ENCODE measurements around the gene HNRNPUL2. TPM values are rescaled to one million over a fixed set of nuclear protein-coding genes. Genes with fewer than 3 reads are reported as not detected.
A peak's percentile ranks its signal among the peaks of the same experiment; 100 is the strongest.

Gene HNRNPUL2
- total and polyA plus RNA-seq, 9 donors: 11.0 to 81.2 (median 41.2) TPM

DNA sequence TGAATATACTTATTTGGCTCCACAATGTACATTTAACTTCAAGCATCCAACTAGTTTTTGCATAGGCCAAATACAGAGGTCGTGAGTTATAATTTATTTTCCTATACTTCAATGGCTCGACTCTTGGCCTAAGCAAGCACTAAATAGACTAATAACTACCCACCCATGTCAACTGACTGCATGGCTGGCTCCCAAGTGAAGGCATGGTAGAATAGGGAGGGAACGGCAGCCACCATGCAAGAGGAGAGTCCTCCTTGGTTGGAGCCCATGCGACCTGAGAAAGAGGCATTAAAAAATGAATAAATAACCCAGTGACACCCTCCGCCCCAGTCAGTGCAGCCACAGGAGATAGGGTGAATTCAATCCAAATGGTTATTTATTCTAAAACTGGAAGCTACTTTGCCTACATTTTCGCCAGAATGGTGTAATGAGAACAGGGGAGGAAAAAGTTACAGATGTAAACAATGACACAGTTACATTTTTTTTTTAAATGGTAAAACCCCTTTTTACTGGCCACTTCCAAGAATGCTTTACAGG, 14.9 kb downstream of the HNRNPUL2 start:
- Histone ChIP-seq H3K36me3 (no peaks in the 10 kb centered on the region), H3K9me3 (no peaks in the 10 kb centered on the region), H3K4me3 (no peak overlapping the region), H3K27ac (no peak overlapping the region), H3K27me3 (no peaks in the 10 kb centered on the region), H3K4me1 (ENCODE audit: insufficient read depth) (peaks cover 8% of the 10 kb centered on the region)
- WGBS, 3 donors: 55 to 69% (median 65%) methylated on average over 6 of the region's 6 CpGs
- intact Hi-C loops (cut with DNase I): no loop called here
- DNase-seq: peak in 1 of 5 donors; percentile 11
- TF ChIP-seq EP300 (IDR thresholded peaks at IDR 0.05): no peak

- H3K4me1 ChIP-seq (ENCODE audit: insufficient read depth): peaks cover 18% of the 10 kb centered on the region
- H3K9me3 ChIP-seq: no peaks in the 10 kb centered on the region
- no peaks in the 10 kb centered on the region for H3K36me3 ChIP-seq
- intact Hi-C loops (cut with DNase I): no loop called here
- peak overlapping the region; percentile 76 to 81 for H3K27ac ChIP-seq
- TF ChIP-seq POLR2A (IDR thresholded peaks at IDR 0.05): no peak
- no peak for TF ChIP-seq CTCF (IDR thresholded peaks at IDR 0.05)
- TF ChIP-seq EP300 (IDR thresholded peaks at IDR 0.05): no peak
- 51 to 59% (median 55%) methylated on average over 7 of the region's 7 CpGs for WGBS, 3 donors
- H3K4me3 ChIP-seq: peak overlapping the region; percentile 67
- DNase-seq: no peak
- H3K27me3 ChIP-seq: no peaks in the 10 kb centered on the region
These were observed 17.3 kb downstream of the HNRNPUL2 start for GRCh38 chr11:62710001-62710345.

DNA sequence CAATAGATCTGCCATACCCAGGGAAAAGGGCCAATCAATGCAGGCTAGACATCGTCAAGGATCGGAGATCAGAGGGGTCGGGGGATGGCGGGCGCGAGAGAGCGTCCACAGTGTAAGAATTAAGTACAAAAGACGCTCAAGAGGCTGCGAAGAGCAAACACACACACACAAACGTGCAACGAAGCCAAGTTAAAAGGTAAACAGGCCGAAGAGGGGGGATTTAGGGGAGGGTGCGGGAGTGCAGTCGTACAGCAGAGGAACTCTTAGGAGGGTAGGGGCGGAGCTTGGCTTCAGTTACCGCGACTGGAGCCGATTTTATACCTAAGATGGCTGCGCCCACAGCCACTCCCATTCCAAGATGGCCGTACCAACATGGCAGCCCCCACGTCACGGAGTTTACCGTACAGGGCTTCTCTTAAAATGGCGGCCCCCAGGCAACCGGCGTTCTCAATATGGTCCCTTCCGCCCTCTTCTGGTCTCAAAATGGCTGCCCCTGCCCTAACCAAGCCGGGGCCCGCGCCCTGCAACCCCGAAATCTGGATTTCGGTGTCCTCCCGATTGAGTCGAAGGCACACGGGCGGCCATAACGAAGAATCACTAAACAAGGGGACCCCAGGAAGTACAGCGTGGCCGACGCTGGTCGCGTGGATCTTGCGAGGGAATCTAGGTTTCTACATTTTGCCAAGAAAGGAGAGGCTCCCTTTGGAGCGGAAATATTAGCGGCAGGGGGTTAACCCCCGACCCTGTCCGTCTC, 17.8 kb downstream of the HNRNPUL2 start:
- Histone ChIP-seq H3K4me3 (peak overlapping the region; percentile 67), H3K27ac (peak overlapping the region; percentile 76 to 81), H3K9me3 (no peaks in the 10 kb centered on the region), H3K27me3 (no peaks in the 10 kb centered on the region), H3K36me3 (no peaks in the 10 kb centered on the region), H3K4me1 (ENCODE audit: insufficient read depth) (peaks cover 18% of the 10 kb centered on the region)
- TF ChIP-seq POLR2A (IDR thresholded peaks at IDR 0.05): peak; percentile 68
- TF ChIP-seq CTCF (IDR thresholded peaks at IDR 0.05): peak in 1 of 3 donors; percentile 34
- no peak for TF ChIP-seq EP300 (IDR thresholded peaks at IDR 0.05)
- WGBS, 3 donors: 1% methylated on average over 47 of the region's 47 CpGs
- peak; percentile 97 to 99 (median 98) for DNase-seq
- intact Hi-C loops (cut with DNase I): no loop called here

DNA sequence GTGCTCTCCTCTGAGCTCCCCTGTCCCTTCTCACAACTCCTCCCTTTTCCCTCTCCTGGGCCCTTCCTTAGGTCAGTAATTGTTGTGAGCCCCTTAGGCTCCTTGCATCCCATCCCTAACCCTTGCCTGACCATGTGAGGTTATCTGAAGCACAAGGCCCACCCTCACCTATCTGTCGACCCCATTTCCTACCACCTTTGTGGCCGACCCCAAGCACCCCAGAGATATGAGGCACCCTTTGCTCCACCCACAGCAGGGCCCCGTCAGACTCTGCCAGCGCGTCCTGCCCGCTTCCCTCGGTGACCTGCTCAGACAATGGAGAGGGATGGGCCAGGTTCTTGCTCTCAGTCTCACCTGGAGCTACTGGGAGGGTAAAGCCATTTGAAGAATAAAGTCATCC, 18.5 kb downstream of the HNRNPUL2 start:
- DNase-seq: peak; percentile 44 to 66 (median 59)
- 4 to 10% (median 4%) methylated on average over 7 of the region's 7 CpGs for WGBS, 3 donors
- TF ChIP-seq POLR2A (IDR thresholded peaks at IDR 0.05): no peak
- no peak for TF ChIP-seq CTCF (IDR thresholded peaks at IDR 0.05)
- TF ChIP-seq EP300 (IDR thresholded peaks at IDR 0.05): no peak
- intact Hi-C loops (cut with DNase I): no loop called here
- Histone ChIP-seq H3K27ac (peak overlapping the region; percentile 76 to 81), H3K9me3 (no peaks in the 10 kb centered on the region), H3K27me3 (no peaks in the 10 kb centered on the region), H3K4me3 (peak overlapping the region; percentile 67), H3K4me1 (ENCODE audit: insufficient read depth) (peaks cover 18% of the 10 kb centered on the region), H3K36me3 (no peaks in the 10 kb centered on the region)

GRCh38 chr11:62708392-62708791, 18.9 kb downstream of the HNRNPUL2 start:
- TF ChIP-seq CTCF (IDR thresholded peaks at IDR 0.05): no peak
- no peak for TF ChIP-seq EP300 (IDR thresholded peaks at IDR 0.05)
- TF ChIP-seq POLR2A (IDR thresholded peaks at IDR 0.05): no peak
- Histone ChIP-seq H3K4me1 (ENCODE audit: insufficient read depth) (peaks cover 18% of the 10 kb centered on the region), H3K27ac (peak overlapping the region; percentile 76 to 81), H3K36me3 (no peaks in the 10 kb centered on the region), H3K4me3 (peak overlapping the region; percentile 67), H3K9me3 (no peaks in the 10 kb centered on the region), H3K27me3 (no peaks in the 10 kb centered on the region)
- WGBS, 3 donors: 67 to 70% (median 68%) methylated on average over 5 of the region's 5 CpGs
- DNase-seq: peak in 4 of 5 donors; percentile 28 to 54 (median 47)
- intact Hi-C loops (cut with DNase I): no loop called here

Data from ovary (tissue), 9 donors.